ES-I3 (cell line): ENCODE data around the gene AIM2.

Source experiments
- H3K36me3 ChIP-seq: 2 replicates; pipeline ENCODE4 v1.6.1; 2013; ENCODE audit warnings: mild to moderate bottlenecking, low read length, control low read depth, moderate library complexity; ENCODE audit not compliant: insufficient read depth
- H3K4me1 ChIP-seq: 2 replicates; pipeline ENCODE4 v1.6.1; 2013; ENCODE audit warnings: mild to moderate bottlenecking, control low read depth, low read length; ENCODE audit not compliant: insufficient read depth
- H3K9ac ChIP-seq: 2 replicates; pipeline ENCODE4 v1.6.1; 2013; ENCODE audit warnings: low read depth, mild to moderate bottlenecking, low read length, moderate library complexity
- H3K9me3 ChIP-seq: 2 replicates; pipeline ENCODE4 v1.6.1; 2013; ENCODE audit warnings: mild to moderate bottlenecking, low read length, moderate library complexity; ENCODE audit not compliant: control insufficient read depth, insufficient read depth

The AIM2 gene

DNA sequence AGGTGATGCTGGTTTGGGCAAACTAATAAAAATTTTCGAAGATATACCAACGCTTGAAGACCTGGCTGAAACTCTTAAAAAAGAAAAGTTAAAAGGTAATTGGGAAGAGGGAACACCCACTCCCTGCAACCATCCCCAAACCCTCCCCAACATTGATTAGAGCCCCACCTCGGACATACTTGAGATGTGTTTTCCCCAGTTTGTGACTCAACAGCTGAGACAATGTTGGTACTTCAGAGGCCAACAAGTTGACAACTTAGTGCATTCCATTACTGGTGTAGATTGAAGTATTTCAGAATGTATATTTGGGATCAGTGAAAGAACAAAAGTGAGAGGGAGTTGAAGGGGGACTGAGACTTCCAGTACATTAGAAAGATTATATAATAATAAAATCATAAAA lies 61.7 kb downstream of the AIM2 start:
- H3K4me1 ChIP-seq = peaks cover 6% of the 10 kb centered on the region; the same call in 1 of the 2 replicates
- H3K9ac ChIP-seq = no peak overlapping the region
- H3K36me3 ChIP-seq = no peaks in the 10 kb centered on the region

DNA sequence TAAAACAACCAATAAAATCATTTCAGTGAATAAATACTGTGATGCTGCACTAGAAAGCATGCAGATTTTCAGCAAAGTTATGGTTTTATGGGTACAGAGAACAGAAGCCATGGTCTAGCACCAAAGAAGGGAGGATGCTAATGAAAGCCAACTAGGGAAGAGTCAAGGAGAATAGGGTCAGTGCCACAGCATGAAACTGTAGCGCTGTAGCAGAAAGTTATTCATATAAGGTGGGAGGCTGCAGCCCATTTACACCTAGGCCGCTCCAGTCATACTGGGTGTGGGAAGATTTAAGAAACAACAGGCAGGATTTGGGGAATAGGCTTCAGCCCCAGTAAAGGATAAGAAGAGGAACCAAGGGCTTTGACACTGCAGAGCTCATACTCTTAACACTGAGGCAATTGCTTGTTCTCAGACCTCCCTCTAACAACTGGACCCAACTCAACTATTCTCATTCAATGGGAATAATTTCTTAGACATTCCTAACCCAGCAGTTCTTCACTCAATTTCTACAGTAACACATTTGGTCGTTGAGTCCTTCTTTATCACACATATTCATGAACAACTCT lies 62.5 kb downstream of the AIM2 start:
- Histone ChIP-seq H3K9me3 (no peaks in the 10 kb centered on the region), H3K36me3 (no peaks in the 10 kb centered on the region), H3K9ac (no peak overlapping the region), H3K4me1 (peaks cover 7% of the 10 kb centered on the region; the same call in 1 of the 2 replicates)

More for the DNA sequence above, 61.7 kb downstream of the AIM2 start:
- no peaks in the 10 kb centered on the region for H3K9me3 ChIP-seq

DNA sequence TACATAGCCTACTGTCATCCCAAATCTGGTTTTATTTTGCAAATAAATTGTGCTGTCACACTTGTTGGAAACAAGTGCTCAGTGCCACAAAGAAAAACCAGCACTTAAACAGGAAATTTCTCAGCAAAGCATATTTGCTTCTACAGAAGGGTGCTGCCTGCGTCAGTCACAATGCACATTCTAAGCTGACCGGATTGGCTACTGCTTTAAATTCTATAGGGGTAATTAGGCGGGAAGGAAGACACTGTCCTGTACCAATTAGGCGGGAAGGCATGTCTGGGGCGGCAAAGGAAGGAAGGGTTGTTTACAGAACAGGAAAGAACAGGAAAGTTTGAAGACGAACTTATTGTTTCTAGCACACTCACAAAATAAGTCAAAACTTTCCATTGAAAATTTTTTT lies 64.1 kb downstream of the AIM2 start:
- peaks cover 11% of the 10 kb centered on the region for H3K4me1 ChIP-seq
- no peak overlapping the region for H3K9ac ChIP-seq

More for the DNA sequence above, 64.1 kb downstream of the AIM2 start:
- Histone ChIP-seq H3K9me3 (no peaks in the 10 kb centered on the region), H3K36me3 (no peaks in the 10 kb centered on the region)
